Small intestine (tissue), 7 donors: Measurements from ENCODE around the gene HDAC4. TPM values are rescaled to one million over a fixed set of nuclear protein-coding genes. Genes with fewer than 3 reads are reported as not detected.

ENCODE experiments used
- DNase-seq, 2 donors: peaks; one replicate each; pipeline versions ENCODE4 v3.0.0 to v3.0.0-alpha.2; 2013
- FAIRE-seq: peaks from 2 replicates; lab custom pipeline; 2012; peaks lifted over from hg19 to GRCh38; lab: Jason Lieb, UNC
- H3K27ac ChIP-seq, 3 donors: one replicate each; pipeline ENCODE4 v1.5.1; 2013; ENCODE audit warnings: low read length in 2 of 3, mild to moderate bottlenecking in 2 of 3, control low read depth in 1 of 3, inconsistent platforms in 1 of 3, low read depth in 1 of 3, moderate library complexity in 1 of 3
- H3K27me3 ChIP-seq, 3 donors: one replicate each; pipeline ENCODE4 v1.6.1; 2013; ENCODE audit warnings: low read length in 3 of 3, inconsistent platforms in 1 of 3; ENCODE audit not compliant: control insufficient read depth in 3 of 3, insufficient read depth in 3 of 3
- H3K36me3 ChIP-seq, 3 donors: one replicate each; pipeline ENCODE4 v1.6.1; 2013; ENCODE audit warnings: low read length in 3 of 3, inconsistent platforms in 1 of 3, low read depth in 1 of 3, mild to moderate bottlenecking in 1 of 3, moderate library complexity in 1 of 3; ENCODE audit not compliant: control insufficient read depth in 3 of 3, insufficient read depth in 2 of 3
- H3K4me1 ChIP-seq, 3 donors: one replicate each; pipeline ENCODE4 v1.6.1; 2013; ENCODE audit warnings: low read length in 2 of 3, inconsistent platforms in 1 of 3, low read depth in 1 of 3, mild to moderate bottlenecking in 1 of 3, moderate library complexity in 1 of 3; ENCODE audit not compliant: control insufficient read depth in 3 of 3, insufficient read depth in 2 of 3
- H3K4me3 ChIP-seq, 3 donors: one replicate each; pipeline ENCODE4 v1.5.1; 2013; ENCODE audit warnings: low read length in 3 of 3, control low read depth in 1 of 3, inconsistent platforms in 1 of 3, low read depth in 1 of 3, mild to moderate bottlenecking in 1 of 3, moderate library complexity in 1 of 3
- H3K9me3 ChIP-seq, 2 donors: one replicate each; pipeline ENCODE4 v1.6.1; 2013; ENCODE audit warnings: low read depth in 1 of 2, low read length in 1 of 2; ENCODE audit not compliant: control insufficient read depth in 2 of 2, insufficient read depth in 1 of 2
- WGBS, 3 donors: extraction: QIAGEN DNeasy Blood & Tissue Kit; methylation state at CpG; one replicate each; pipeline ENCODE4 v1.1.7; 2013; 5-methylcytosine and 5-hydroxymethylcytosine counted together
- polyA plus RNA-seq, 4 donors: library from polyadenylated mRNA; stranded (reverse) in 3 of 4; unstranded in 1 of 4; fragments of 200-250 nt in 3 of 4; fragments of 120-200 nt in 1 of 4; gene quantifications; one replicate each; pipeline versions ENCODE4 v1.2.1 to v1.2.3, GENCODE V29; 2013
- donor health status: healthy with polysubstance abuse.
- donor health status: control.
- donor health status: control.
- donor health status: Bipolar disorder and iron deficiency.
- donor health status: healthy.

HDAC4 gene
- polyA plus RNA-seq, 4 donors = 3.1 to 11.3 (median 5.9) TPM

GRCh38 chr2:239236043-239236807, 164.6 kb downstream of the HDAC4 start:
- DNase-seq (no peak), FAIRE-seq (no peak)
- 88 to 93% (median 90%) methylated on average over 20 of the region's 20 CpGs for WGBS, 3 donors
- Histone ChIP-seq H3K4me1 (peaks cover 0 to 14% (median 2%) of the 10 kb centered on the region in 3 donors), H3K27me3 (no peaks in the 10 kb centered on the region), H3K4me3 (no peak overlapping the region), H3K27ac (peak overlapping the region in 1 of 3 donors; percentile 11), H3K9me3 (no peaks in the 10 kb centered on the region), H3K36me3 (peaks cover 0 to 15% (median 0%) of the 10 kb centered on the region in 3 donors)

GRCh38 chr2:239235311-239235710, 165.5 kb downstream of the HDAC4 start:
- no peaks in the 10 kb centered on the region for H3K27me3 ChIP-seq
- peaks cover 0 to 15% (median 0%) of the 10 kb centered on the region in 3 donors for H3K36me3 ChIP-seq
- 90 to 92% (median 91%) methylated on average over 11 of the region's 11 CpGs for WGBS, 3 donors
- H3K27ac ChIP-seq = no peak overlapping the region
- no peak for FAIRE-seq
- H3K4me3 ChIP-seq = no peak overlapping the region
- no peaks in the 10 kb centered on the region for H3K9me3 ChIP-seq
- peaks cover 0 to 18% (median 2%) of the 10 kb centered on the region in 3 donors for H3K4me1 ChIP-seq
- no peak for DNase-seq

GRCh38 chr2:239234191-239235175, 166.3 kb downstream of the HDAC4 start:
- Histone ChIP-seq H3K9me3 (no peaks in the 10 kb centered on the region), H3K36me3 (peaks cover 0 to 16% (median 0%) of the 10 kb centered on the region in 3 donors), H3K27me3 (no peaks in the 10 kb centered on the region), H3K4me1 (peaks cover 0 to 16% (median 2%) of the 10 kb centered on the region in 3 donors), H3K4me3 (no peak overlapping the region), H3K27ac (no peak overlapping the region)
- DNase-seq = no peak
- WGBS, 3 donors = 82 to 90% (median 82%) methylated on average over 22 of the region's 22 CpGs
- no peak for FAIRE-seq

- Histone ChIP-seq H3K36me3 (peaks cover 0 to 14% (median 0%) of the 10 kb centered on the region in 3 donors), H3K27me3 (no peaks in the 10 kb centered on the region), H3K9me3 (no peaks in the 10 kb centered on the region), H3K4me3 (no peak overlapping the region), H3K4me1 (peaks cover 0 to 13% (median 2%) of the 10 kb centered on the region in 3 donors), H3K27ac (no peak overlapping the region)
- DNase-seq (no peak), FAIRE-seq (no peak)
- 87 to 95% (median 92%) methylated on average over 6 of the region's 6 CpGs for WGBS, 3 donors
Observed at GRCh38 chr2:239233576-239233975, 167.2 kb downstream of the HDAC4 start.

GRCh38 chr2:239232195-239232578, 168.6 kb downstream of the HDAC4 start:
- H3K27ac ChIP-seq = no peak overlapping the region
- H3K36me3 ChIP-seq = peaks cover 0 to 17% (median 0%) of the 10 kb centered on the region in 3 donors
- H3K4me3 ChIP-seq = no peak overlapping the region
- 90 to 94% (median 91%) methylated on average over 6 of the region's 6 CpGs for WGBS, 3 donors
- FAIRE-seq (no peak), DNase-seq (no peak)
- H3K27me3 ChIP-seq = no peaks in the 10 kb centered on the region
- peaks cover 0 to 13% (median 6%) of the 10 kb centered on the region in 3 donors for H3K4me1 ChIP-seq
- no peaks in the 10 kb centered on the region for H3K9me3 ChIP-seq

GRCh38 chr2:239231231-239232194, 169.3 kb downstream of the HDAC4 start:
- Histone ChIP-seq H3K4me3 (no peak overlapping the region), H3K27ac (peak overlapping the region in 1 of 3 donors; percentile 57), H3K9me3 (no peaks in the 10 kb centered on the region), H3K36me3 (peaks cover 0 to 17% (median 0%) of the 10 kb centered on the region in 3 donors), H3K27me3 (no peaks in the 10 kb centered on the region), H3K4me1 (peaks cover 0 to 17% (median 6%) of the 10 kb centered on the region in 3 donors)
- FAIRE-seq (no peak), DNase-seq (no peak)
- WGBS, 3 donors = 66 to 80% (median 71%) methylated on average over 34 to 42 of the region's 46 CpGs

GRCh38 chr2:239230318-239231052, 170.3 kb downstream of the HDAC4 start:
- Histone ChIP-seq H3K27ac (peak overlapping the region in 2 of 3 donors; percentile 22 to 33), H3K36me3 (peaks cover 0 to 17% (median 0%) of the 10 kb centered on the region in 3 donors), H3K4me1 (peaks cover 0 to 26% (median 9%) of the 10 kb centered on the region in 3 donors), H3K27me3 (no peaks in the 10 kb centered on the region), H3K9me3 (no peaks in the 10 kb centered on the region), H3K4me3 (no peak overlapping the region)
- 58 to 65% (median 60%) methylated on average over 26 of the region's 26 CpGs for WGBS, 3 donors
- no peak for FAIRE-seq
- peak in 1 of 2 donors; percentile 25 for DNase-seq
